DMS 273 (cell line): ENCODE results near the gene TRRAP.

ENCODE experiments used
- DNase-seq: peaks from one replicate; lab custom pipeline; 2025; ENCODE audit not compliant: unreplicated experiment; lab: John Stamatoyannopoulos, UW

Gene TRRAP

DNA sequence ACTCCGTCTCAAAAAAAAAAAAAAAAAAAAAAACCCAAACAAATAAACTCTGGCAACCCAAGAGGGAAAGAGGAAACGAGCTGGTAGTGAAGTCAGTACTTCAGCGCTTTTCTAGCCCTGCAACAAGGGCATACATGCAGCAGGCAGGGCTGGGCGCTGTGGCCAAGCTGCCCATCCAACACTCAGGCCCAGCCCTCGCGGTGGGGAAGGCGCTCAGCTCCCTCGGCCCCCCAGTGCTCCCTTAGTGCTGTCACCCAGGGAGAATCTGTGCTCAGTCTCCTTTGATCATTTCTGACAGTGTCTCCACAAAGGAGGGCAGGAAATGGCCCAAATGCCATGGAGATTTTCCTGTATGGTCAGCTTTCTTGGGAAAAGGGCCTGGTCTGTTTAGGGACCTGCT, 168.4 kb downstream of the TRRAP start:
- no peak for DNase-seq

DNA sequence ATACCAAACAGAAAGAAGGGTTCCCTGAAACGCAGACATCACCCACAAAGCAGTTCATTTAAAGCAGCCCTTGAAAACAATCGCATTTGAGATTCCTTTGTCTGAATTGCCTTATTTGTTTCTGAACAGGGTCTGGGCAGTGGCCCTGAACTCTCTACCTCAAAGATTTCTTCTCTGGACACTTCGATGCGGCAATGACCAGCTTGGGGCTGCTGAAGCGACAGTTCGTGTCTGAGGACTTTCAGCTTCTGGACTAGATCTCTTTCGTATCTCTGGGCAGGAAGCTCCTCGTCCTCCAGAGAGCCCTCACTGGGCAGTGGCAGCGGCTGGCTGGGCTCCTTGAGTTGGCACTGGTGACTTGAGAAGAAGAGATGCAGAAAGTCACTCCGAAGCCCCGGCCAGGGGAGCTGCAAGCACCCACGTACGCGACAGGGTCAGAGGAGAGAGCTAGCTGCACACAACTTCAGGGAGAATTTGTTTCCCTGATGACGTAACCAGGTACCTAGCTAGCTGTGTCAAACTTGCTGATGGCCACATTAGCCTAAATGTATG, 169.3 kb downstream of the TRRAP start:
- no peak for DNase-seq

DNA sequence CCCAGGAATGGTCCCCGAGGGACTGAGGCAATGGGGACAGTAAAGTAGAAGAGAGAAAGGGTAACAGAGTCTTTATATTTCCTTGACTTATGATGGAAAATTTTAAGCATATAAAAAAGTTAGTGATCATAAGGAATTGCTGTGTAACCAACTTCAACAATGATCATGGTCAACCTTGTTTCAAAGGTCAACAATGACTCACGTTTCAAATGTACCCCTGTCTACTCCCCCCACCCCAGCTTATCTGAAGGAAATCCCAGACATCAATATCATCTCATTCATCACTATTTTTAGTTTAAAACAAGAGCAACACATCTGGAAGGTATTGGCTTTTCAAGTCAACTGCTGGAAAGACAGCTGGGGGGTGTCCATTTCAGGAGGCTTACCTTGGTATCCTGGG, 172.6 kb downstream of the TRRAP start:
- no peak for DNase-seq

DNA sequence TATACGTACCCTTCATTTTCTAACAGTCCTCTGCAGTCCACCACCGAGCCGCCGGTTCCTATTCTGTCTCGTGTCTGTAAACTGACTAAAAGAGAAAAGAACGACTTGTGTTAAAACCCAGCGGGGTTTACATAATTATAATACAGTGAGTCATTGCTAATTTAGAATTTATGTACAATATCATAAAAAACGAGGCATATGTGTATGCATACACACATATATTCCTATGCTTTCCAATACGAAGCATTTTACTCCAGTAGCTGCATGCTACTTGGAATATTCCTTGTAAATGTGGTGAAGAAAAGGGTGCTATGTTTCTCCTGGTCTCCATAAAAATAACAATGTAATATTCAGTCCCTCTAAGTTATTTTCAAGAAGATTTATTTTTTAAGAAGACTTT, 176.4 kb downstream of the TRRAP start:
- DNase-seq = no peak

DNA sequence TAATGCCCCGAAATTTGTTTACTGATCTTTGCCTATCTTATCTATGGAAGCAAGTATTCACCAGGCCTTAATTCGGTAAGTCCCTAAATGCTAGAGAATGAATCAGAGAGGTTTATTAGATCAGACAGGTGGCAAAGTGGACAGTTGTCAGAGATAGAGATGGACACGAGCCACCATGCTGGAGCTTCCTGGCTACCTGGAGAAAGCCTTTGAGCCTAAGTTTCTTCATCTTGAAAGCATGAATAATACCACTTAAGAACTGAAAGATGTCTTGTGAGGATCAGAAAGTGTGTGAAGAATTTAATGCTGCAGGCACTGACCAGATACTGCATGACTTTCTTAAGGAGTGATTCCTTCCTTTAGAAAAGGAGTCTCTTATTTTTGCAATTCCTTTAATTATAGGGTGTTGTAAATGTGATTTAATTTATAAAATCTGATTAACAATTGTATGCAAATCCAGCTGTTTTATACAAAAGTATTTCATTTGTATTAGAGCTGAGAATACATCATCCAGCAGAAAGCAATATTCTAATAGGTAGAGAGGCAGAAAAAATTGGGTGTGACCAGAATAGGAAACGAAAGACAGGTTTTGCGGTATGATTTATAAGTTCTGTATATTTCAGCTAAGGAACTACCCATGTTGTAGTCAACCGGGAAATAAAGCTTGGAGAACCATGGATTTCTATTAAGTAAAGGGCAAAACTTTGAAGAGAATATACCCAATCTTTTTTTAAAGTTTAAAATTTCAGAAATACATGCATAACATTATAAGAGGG, 182.9 kb downstream of the TRRAP start:
- DNase-seq = no peak
